GM10248 (cell line): ENCODE data around the gene NMUR2.

ENCODE experiments used
- CTCF ChIA-PET: fragments of 300-600 bp; sonication (Branson Sonifier 250); formaldehyde crosslinking; extraction: SDS; loops from one replicate; lab custom pipeline; 2021; ENCODE audit warnings: antibody characterized with exemption; lab: Yijun Ruan, JAX
- POLR2A ChIA-PET: fragments of 350-650 bp; sonication (Branson Sonifier 250); formaldehyde crosslinking; extraction: SDS; loops from one replicate; lab custom pipeline; 2020; ENCODE audit warnings: antibody characterized with exemption; lab: Yijun Ruan, JAX
- DNase-seq: peaks from one replicate; pipeline ENCODE4 v3.0.0; 2012; ENCODE audit errors: extremely low spot score
- TF ChIP-seq, protein P1 (sequence below): IDR thresholded peaks from 2 replicates; pipeline ENCODE4 v1.5.1; 2012; ENCODE audit warnings: mild to moderate bottlenecking, low read depth; ENCODE audit errors: extremely low read depth, missing control alignments, control extremely low read depth

NMUR2 gene

DNA sequence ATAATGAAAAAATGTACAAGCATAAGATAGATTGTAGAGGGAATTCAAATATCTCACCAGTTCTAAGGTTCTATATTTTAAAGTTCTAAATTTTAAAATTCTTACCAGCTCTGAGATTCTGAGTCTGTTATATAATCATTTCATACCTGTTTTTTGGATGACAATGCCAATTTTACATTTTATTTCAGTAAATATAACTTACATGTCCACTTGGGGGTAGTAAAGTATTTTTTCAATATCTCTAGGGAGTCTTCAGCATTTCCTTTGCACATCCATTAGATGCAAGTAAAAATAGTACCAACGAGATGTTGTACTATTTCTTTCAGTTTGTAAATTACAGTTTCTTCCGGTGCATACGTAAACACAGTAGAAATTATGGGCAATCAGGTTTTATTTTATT lies 25.7 kb downstream of the NMUR2 start:
- TF ChIP-seq, protein P1, sequence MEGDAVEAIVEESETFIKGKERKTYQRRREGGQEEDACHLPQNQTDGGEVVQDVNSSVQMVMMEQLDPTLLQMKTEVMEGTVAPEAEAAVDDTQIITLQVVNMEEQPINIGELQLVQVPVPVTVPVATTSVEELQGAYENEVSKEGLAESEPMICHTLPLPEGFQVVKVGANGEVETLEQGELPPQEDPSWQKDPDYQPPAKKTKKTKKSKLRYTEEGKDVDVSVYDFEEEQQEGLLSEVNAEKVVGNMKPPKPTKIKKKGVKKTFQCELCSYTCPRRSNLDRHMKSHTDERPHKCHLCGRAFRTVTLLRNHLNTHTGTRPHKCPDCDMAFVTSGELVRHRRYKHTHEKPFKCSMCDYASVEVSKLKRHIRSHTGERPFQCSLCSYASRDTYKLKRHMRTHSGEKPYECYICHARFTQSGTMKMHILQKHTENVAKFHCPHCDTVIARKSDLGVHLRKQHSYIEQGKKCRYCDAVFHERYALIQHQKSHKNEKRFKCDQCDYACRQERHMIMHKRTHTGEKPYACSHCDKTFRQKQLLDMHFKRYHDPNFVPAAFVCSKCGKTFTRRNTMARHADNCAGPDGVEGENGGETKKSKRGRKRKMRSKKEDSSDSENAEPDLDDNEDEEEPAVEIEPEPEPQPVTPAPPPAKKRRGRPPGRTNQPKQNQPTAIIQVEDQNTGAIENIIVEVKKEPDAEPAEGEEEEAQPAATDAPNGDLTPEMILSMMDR = peak; percentile 1
- DNase-seq = no peak
- CTCF ChIA-PET = interaction anchor here (1.5 kb wide), 1 partner anchor 126 kb away, joined by 4 read pairs; no protein-coding TSS in a partner anchor
- POLR2A ChIA-PET = no interaction called here

DNA sequence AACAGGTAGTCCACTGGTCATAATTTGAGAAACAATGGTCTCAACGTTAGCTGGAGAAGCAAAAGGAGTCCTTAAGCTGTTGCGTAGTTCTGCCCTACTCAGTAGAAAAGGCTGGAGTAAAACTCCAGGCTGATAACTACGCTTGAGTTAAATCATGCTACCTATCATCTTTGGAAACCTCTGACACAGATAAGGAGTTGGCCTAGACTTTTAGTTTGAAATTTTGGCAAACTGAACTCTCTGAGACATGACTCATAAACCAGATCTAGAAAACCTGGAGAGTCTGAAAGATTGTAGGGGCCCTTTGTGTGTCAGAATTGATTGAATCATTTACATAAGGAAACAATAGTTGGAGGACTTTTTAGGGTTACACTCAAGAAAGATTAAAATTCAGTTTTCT lies 26.3 kb downstream of the NMUR2 start:
- TF ChIP-seq, protein P1 = no peak
- DNase-seq = no peak
- ChIA-PET POLR2A (no interaction called here), CTCF (interaction anchor here (1.5 kb wide), 1 partner anchor 126 kb away, joined by 4 read pairs; no protein-coding TSS in a partner anchor)

DNA sequence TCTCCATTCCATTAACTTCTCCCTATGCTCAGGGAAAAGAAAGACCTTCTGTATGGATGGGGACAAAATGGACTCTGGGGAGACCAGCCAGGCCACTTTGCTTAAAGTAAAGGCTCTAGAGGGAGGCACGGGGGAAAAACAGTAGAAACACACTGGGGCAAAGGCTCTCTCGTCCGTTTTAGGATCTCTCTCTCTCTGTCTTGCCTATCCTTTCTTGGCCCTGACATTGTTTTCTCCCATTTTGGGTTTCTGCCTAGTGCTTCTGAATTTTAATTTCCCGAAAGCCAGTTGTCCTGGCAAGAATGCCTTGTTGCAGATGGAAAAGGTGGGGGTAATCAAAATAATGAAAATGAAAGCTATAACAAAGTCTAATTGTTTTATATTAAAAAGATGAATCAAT lies 28.2 kb downstream of the NMUR2 start:
- POLR2A ChIA-PET = no interaction called here
- CTCF ChIA-PET = interaction anchor here (1.9 to 2.1 kb wide), 2 partner anchors 14 to 27 kb away, joined by 5 to 8 read pairs; no protein-coding TSS in a partner anchor
- TF ChIP-seq, protein P1 = no peak
- DNase-seq = no peak

DNA sequence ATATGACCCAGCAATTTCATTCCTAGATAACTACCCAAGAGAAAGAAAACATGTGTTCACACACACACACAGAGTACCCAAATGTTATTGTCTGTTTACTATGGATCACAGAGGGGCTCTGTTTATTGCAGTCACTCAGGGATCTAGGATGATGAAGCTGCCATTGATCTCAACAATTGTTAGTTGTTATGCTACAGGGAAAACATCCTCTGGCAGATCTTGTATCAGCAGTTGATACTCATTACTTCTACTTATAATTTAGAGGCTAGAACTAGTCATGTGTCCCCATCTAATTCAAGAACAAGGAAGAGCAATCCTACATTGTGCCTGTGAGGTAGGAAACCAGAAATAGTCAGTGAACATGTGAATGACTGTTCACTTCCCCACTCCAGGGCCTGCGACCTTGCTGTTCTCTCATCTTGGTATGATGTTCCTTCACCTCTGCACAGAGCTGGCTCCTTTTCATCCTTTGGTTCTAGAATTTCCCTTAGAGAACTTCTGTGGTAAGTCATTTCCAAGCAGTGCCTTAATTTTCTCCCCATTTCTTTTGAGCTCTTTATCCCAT lies 30.3 kb downstream of the NMUR2 start:
- TF ChIP-seq, protein P1 = no peak
- POLR2A ChIA-PET = interaction anchor here (0.6 kb wide), 1 partner anchor 28 kb away, joined by 3 read pairs; no protein-coding TSS in a partner anchor
- CTCF ChIA-PET = interaction anchor here (1.9 to 2.6 kb wide), 3 partner anchors 11 to 25 kb away, joined by 5 to 11 read pairs (median 8); no protein-coding TSS in a partner anchor
- no peak for DNase-seq

DNA sequence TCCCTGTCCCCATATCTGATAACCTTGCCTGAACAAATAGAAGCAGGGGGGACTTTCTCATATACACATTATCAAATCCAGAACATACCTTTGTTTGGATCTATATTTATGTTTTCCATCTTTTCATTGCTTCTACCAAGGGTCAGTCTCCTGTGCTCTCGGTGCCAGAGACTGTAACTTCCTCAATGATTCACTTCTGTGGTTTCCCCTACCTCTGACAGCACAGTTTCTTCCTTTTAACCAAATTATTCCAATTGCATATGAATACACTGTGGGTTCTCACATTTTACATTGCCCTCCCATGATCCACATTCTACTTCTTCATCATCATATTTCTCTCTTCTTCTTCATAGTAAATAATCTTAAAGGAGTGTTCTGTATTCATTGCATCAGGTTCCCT lies 32.2 kb downstream of the NMUR2 start:
- ChIA-PET CTCF (interaction anchor here (2.6 kb wide), 1 partner anchor 13 kb away, joined by 11 read pairs; no protein-coding TSS in a partner anchor), POLR2A (no interaction called here)
- TF ChIP-seq, protein P1 = no peak
- DNase-seq = no peak

DNA sequence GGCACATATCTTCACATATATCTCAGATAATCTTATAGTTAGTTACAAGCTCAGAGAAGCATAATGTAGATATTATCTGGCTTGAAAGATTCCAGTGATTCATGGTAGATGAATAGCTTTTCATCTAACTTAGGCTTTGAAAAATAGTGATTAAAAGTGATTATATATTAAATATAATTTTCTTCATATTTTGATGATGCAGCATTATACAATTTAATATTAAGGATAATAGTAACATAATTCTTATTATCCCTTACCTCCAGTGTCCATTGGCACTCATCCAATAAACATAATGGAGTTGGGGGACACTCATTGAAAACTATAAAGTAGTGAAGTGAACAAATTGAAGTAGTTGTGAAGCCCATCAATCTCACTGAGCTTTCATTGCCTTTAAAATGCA lies 35.8 kb downstream of the NMUR2 start:
- ChIA-PET CTCF (interaction anchor here (1.2 kb wide), 2 partner anchors 12 to 20 kb away, joined by 3 to 5 read pairs; no protein-coding TSS in a partner anchor), POLR2A (no interaction called here)
- TF ChIP-seq, protein P1 = no peak
- no peak for DNase-seq
